Activated naive CD4-positive, alpha-beta T cell (primary cell): Measurements from ENCODE around the gene TMEM69.
"Not testable (repeated sequence)": the region's sequence is repeated elsewhere in the genome, so short reads cannot be mapped to it uniquely, and the experiment has no call there.

ENCODE experiments used
- DNase-seq, 4 experiments: peaks; one replicate each; lab custom pipeline; 2025; lab: John Stamatoyannopoulos, UW

Gene TMEM69

DNA sequence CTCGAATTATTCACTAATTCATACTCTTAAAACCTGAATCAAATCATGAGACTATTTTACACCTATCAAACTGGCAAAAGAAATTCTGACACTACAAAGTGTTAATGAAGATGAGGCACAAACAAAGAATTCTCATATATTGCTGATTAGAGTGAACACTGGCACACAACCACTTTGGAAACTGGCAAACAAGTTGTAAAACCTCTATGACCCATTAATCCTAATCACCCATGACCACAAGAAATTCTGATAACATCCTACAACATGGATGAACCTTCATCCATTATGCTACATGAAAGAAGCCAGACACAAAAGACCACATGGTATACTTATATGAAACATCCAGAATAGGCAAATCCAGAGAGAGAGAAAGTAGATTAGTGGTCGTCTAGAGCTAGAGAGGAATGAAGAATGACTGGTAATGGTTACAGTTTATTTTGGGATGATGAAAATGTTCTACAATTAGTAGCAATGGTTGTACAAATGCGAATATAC lies 10.2 kb upstream of the TMEM69 start:
- DNase-seq = no peak

DNA sequence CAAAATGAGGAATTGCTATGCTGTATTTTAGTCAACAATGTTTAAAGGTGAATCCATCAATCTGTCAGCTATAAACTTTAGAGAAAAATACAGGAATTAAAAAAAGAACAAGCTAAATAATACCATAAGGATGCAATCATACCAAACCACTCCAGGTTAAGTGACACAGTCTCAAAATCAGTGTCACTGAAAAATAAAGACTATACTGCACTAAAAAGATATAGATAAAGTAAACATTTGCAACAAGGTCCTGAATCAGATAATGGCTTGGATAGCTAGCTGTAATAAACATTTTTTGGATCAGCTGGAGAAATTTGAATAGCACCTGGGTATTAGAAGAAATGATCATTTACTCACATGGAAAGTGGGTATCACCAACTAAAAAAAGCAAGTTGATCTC lies 9.5 kb upstream of the TMEM69 start:
- DNase-seq = no peak

DNA sequence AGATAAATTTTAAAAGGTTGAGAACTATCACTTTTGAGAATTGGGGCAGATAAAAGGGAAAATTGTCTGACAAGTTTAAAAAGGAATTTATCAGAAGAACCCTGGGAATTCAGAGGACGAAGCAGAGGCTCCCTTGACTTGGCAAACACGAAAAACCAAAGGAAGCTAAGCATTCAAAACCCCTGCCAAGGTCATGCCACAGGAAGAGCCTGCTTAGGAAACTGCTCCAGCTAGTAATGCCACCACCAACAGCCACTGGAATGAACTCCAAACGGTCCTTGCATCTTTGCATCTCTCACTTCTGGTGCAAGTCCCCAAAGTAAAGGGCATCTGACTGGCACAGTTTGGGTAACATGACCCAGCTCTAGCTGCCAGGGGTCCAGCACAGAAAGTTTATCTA lies 8.9 kb upstream of the TMEM69 start:
- no peak for DNase-seq

DNA sequence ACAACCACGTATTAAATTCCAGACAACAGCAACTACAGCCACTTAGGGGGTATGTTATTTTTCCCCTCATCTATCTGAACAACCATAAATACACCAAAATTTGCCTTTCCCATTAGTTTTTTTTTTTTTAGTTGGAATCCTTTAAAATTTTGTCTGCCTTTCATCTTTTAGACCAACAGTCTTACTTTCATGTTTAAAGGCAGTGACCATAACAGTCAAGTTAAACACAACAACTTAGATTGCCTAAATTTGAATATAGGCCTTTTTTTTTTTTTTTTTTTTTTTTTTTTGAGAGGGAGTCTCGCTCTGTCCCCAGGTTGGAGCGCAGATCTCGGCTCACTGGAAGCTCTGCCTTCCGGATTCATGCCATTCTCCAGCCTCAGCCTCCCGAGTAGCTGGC lies 5.0 kb upstream of the TMEM69 start:
- DNase-seq = no peak

DNA sequence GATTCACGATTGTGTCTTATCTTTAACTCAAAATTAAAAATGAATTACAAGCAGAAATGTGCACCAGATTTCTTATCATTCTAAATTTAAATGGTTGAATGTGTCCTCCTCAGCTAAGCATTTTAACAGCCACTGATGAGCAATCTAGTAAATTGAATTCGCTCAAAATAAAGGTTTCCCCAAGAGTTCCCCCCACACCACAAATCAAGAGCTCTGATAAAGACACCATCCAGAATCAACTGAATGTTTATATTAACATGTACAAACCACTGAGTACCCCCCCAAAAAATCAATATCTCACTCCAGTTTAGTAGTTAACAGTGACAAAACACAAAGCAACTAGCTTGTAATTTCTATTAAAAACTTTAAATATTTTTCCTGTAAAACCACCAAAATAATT lies 3.6 kb upstream of the TMEM69 start:
- DNase-seq = no peak

DNA sequence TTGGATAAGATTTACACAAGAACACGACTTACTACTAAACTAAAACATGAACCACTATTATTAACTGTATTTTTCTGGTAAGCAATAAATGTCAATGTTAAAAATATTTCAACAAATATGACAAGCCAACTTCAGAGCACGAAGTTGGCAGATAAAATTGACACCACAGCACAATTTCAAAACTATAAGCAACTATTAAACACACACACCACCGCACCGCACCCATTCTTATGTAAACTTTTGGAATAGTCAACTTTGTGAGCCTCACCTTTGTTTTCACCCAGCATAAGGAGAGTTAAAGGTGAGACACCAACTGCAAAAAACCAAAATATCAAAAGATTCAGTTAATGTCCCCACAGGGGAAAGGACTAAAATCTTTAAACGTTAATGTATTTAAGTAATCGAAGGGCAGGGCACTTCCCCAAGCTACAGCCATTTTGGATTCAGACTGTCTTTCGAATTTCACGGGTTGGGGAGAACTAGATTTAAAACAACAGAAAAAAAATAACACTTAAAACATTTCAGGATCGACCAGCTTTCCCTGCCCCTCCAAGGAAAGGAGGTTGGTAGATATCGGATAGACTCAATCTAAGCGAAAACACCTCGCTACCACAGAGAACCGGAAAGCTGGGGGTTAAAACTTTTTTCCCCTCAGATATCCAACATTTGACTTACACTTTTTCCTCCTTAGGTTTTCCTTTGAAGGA lies 2.5 kb upstream of the TMEM69 start:
- no peak for DNase-seq

DNA sequence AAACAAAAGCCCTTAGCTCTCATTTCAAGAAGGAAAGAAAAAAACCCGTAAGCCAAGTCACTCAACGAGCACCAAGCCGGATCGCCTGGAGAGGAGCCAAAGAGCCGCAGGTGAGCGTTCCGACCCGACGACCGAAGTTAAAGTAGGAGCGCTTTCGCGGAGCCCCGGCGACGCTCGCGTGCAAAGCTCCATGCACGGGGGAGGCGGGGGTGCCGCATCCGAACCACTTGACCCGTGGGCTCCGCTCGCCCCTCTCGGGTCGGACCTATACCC lies 2.0 kb upstream of the TMEM69 start:
- DNase-seq = peak; percentile 44 to 60 (median 56)

DNA sequence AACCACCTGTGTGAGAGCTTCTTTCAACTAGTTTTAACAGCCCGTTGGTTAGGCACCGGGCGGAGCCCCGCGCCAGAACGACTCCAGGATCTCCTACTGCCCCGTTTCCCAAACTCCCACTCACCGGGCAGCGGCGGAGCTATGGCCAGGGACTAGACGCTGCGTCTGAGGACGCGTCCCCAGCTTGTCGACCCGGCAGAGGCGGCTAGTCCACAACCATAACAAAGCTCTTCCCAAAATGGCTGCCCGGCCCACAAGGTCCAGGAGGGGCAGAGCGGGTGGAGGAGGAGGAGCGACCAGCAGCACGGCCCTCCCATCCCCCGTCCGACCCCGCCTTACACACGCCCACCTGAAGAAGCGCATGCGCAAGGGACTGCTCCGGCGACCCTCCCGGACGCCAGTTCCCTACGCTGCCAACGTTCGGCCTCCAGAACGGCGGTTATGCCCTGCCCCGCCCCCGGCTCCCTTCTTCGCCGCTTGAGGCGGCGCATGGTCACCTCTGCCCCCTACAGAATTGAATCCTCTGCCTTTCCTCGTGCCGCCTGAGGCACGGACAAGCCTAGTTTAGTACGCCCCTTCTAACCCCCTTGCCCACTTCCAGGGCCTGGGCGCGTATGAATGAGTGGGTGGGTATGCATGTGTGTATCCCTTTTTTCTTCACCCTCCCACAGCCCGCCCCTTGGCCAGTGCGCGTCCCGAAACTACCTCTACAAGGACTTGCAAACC lies 1.5 kb upstream of the TMEM69 start, which contains the start of gene GPBP1L1:
TSS of gene GPBP1L1 (minus strand) at position 246 of the 726 bp plus-strand sequence. CDS start 27,446 bp downstream, outside the sequence.
- DNase-seq = peak; percentile 93 to 96 (median 94)

DNA sequence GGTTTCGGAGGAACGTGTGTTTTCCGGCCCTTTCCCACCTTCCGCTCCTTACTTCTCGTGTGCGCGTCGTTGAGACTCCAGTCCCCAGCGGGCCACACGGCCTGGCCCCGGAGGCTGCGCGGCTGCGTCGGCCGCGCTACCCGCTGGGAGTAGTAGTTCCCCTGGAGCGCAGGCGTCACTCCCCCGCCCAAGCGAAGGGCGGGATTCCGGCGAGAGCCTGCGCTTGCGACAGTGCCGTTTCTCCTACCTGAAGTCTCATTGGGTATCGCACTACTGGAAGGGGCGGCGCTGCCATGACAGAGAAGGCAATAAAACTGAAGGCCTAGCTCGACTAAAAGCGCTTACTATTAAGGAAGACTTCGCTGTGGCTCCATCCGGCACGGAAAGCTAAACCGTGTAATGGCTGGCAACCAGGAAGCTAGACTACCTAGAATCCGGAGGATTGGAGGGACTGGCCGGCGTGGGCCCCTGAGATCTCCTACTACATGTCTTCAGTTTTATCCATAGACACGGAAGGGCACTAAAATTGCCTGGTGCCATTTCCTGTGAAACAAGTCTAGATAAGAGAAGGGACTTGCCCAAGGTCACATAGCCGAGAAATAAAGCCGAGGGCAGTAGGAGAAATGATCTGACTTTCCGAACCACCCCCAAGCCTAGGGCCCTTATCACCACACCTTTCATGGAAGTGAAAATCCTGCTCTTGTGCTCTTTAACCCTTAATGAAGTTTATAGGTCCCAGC lies 797 bp upstream of the TMEM69 start:
- DNase-seq = peak; percentile 78 to 95 (median 88)

DNA sequence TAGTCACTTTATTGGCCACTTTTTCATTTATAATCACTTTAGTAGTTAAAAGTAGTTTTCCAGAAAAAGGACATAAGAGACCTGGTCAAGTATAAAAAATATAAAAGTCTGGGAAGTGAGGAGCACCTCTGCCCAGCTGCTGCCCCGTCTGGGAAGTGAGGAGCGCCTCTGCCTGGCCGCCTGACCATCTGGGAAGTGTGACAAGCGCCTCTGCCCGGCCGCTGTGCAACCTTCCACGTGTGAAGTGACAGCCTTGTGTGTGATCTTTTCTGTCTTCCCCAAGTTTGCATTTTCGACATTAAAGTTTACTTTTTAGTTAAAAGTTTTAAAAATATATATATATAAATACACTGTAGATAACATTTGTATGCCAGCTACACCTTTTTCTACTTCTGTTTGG lies 5.8 kb downstream of the TMEM69 start:
- DNase-seq = not testable (repeated sequence)

DNA sequence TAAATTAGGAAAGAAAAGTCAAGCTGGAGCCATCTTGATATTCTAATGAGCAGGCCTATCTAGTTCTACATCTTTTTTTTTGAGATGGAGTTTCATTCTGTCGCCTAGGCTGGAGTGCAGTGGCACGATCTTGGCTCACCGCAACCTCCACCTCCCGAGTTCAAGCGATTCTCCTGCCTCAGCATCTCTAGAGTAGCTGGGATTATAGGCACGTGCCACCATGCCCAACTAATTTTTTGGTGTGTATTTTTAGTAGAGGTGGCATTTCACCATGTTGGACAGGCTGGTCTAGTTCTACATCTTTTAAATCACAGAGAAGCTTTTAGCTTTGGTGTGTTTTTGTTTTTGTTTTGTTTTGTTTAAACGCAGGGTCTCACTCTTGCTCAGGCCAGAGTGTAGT lies 6.8 kb downstream of the TMEM69 start:
- no peak for DNase-seq

DNA sequence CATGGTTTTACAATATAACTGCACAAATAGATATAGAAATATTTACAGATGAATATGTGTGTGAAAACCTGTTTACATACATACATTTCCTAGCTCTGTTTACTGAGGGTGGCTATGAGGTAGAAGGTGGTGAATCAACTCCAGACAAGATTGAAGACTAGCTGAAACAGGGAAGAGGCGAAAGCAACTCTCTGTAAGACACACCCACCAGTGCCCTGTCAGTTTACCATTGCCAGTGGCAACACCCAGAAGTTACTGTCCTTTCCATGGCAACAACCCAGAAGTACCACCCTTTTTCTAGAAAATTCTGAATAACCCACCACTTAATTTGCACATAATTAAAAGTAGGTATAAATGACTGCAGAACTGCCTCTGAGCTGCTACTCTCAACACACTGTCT lies 16.7 kb downstream of the TMEM69 start:
- no peak for DNase-seq

DNA sequence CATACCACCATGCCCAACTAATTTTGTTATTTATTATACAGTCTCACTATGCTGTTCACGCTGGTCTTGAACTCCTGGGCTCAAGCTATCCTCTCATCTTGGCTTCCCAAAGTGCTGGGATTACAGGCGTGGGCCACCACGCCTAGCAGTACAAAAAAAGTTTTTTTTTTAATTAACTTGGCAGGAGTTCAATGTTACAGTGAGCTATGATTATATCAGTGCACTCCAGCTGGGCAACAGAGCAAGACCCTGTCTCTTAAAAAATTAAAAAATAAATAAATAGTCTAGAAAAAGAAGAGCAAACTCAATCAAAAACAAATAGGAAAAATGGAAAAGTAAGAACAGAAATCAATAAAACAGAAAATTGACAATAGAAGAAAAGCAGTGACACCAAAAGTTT lies 25.7 kb downstream of the TMEM69 start:
- no peak for DNase-seq

DNA sequence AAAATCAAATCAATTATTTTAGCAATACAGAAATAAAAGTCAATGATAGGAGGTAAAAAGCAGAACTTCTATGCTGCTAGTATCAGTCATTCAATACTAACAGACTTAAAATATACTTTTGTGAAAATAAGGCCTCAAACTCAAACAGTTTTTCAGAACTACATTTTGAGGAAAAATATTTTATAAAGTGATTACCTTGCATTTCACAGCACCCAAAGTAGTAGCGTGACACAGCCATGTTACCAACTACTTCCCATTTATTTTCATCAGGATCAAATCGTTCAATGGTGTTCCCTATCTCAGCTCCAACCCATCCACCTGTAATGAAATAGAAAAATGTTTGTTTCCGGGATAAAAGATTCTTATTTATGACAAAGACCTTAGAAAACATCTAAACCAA lies 28.7 kb downstream of the TMEM69 start:
- no peak for DNase-seq

DNA sequence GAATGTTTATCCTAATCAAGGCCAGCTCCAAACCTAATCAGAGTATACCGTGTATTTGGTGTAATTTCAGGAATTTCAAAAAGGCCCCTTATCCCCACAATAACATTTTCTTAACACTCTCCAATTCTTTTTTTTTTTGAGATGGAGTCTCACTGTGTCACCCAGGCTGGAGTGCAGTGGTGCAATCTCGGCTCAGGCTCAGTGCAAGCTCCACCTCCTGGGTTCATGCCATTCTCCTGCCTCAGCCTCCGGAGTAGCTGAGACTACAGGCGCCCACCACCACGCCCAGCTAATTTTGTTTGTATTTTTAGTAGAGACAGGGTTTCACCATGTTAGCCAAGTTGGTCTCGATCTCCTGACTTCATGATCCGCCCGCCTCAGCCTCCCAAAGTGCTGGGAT lies 29.4 kb downstream of the TMEM69 start:
- not testable (repeated sequence) for DNase-seq

DNA sequence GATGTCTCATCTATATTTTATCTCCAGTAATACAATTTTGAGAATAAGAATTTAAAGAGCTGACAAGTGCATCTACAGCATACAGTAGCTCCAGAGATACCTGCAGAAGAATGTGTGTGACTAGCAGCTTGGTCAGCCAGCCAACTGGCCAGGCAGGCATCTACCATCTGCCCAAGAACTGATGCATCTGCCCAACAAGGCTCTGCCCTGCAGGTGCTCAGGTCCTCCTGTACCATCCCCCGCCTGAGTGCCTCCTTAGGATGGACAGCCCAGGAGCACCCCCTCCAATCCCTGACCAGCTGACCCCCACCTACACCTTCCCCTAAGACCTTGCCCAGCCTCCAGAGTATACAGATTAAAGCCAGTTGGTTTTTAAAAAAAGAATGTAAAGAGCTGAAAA lies 30.3 kb downstream of the TMEM69 start:
- no peak for DNase-seq

DNA sequence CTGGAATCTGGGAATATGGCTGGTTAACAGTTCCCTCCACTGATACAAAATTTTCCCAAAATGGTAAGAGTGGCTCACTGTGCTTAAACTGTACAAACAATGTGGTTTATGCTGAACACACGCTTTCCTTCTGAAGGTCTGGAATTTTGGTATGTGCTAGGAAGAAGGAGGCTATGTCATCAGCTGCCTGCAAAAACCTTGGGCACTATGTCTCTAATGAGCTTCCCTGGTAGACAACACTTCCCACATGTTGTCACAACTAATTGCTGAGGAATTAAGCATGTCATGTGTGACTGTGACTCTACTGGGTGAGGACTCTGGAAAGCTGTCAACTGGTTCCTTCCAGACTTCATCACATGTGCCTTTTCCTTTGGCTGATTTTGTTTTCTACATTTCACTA lies 33.2 kb downstream of the TMEM69 start:
- DNase-seq = no peak

DNA sequence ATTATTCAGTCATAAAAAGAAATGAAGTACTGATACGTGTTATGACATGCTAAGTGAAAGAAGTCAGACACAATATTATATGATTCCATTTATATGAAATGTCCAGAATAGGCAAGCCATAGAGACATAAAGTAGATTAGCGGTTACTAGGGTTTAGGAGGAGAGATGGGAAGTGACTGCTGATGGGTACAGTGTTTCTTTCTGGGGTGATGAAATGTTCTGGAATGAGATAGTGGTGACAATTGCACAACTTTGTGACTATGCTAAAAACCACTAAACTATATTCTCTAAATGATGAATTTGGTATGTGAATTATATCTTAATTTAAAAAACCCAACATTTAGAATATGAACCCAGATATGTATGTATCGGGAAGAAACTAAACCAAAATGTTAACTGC lies 34.8 kb downstream of the TMEM69 start:
- no peak for DNase-seq

DNA sequence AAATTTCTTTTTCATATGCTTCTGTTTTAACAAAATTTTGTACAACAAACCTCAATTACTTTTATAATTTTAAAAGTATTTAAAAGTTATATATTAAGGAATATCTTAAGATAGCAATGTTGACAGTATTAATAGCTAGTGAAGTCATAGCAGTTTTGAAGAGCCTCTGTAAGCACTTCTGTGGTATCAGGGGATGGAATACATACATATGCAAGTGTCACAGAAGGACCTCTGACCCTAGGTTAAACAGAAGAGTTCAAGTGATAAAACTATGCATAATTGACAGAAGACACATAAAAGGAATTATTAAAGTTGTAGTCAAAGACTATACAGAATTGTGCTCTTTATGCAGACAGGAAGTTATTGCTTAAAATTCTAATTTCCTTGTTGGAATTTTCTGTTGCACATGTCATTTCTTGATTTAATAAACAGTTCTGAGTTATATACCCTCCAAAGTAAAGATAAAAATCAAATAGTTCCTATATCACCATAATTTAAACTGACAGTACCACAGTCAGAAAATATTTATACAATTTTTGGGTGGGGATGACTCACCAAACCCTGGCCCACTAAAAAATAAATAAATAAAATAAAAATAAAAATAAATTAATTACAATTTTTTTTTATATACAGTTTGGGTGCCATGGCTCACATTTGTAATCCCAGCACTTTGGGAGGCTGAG lies 35.4 kb downstream of the TMEM69 start:
- no peak for DNase-seq

DNA sequence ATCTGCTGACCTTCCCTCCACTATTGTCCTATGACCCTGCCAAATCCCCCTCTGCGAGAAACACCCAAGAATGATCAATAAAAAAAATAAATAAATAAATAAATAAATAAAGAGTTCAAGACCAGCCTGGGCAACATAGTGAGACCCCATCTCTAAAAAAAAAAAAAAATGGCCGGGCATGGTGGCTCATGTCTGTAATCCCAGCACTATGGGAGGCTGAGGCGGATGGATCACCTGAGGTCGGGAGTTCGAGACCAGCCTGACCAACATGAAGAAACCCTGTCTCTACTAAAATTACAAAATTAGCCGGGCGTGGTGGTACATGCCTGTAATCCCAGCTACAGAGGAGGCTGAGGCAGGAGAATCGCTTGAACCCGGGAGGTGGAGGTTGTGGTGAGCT lies 38.0 kb downstream of the TMEM69 start:
- DNase-seq = not testable (repeated sequence)

DNA sequence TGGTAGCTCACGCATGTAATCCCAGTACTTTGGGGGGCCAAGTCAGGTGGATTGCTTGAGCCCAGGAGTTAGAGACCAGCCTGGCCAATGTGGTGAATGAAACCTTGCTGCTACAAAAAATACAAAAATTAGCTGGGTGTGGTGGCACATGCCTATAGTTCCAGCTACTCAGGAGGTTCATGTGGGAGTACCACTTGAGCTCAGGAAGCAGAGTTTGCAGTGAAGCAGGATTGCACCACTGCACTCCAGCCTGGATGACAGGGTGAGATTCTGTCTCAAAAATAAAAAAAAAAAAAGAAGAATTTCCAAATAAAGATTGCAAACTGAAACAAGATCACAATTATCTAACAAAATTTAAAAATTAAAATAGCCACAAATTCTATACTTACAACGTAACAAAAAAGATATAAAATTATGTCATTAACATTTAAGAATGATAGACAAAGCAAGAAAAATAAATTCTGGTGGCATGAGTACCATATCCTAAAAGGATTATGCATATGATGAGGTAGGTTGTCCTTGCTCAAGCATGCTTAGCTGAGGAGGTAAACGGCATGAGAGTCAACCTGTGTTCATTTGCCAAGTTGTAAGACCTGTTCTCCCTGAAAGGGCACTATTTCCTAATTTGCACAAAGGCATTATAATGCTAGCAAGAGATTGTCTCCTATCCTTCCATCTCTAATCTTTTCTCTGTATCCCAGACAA lies 42.2 kb downstream of the TMEM69 start:
- DNase-seq = no peak
